AG04449 (cell line): ENCODE measurements around the gene VRK2.
"Not testable (repeated sequence)": the region's sequence is repeated elsewhere in the genome, so short reads cannot be mapped to it uniquely, and the experiment has no call there.

Source experiments
- CTCF ChIA-PET: fragments of 350-600 bp; formaldehyde crosslinking; extraction: SDS; loops from one replicate; lab custom pipeline; 2021; ENCODE audit warnings: antibody characterized with exemption; lab: Yijun Ruan, JAX
- POLR2A ChIA-PET: fragments of 400-600, 350-600 bp; formaldehyde crosslinking; extraction: SDS; loops from one replicate; lab custom pipeline; 2020; ENCODE audit warnings: antibody characterized with exemption, inconsistent platforms; lab: Yijun Ruan, JAX
- DNase-seq: peaks from one replicate; pipeline ENCODE4 v3.0.0-alpha.2; 2010; ENCODE audit warnings: low read depth, low spot score
- H3K4me3 ChIP-seq: 2 replicates; pipeline ENCODE4 v1.5.1; 2011; ENCODE audit warnings: low read depth, mild to moderate bottlenecking, control low read depth, low read length
- TF ChIP-seq, protein P1 (sequence below): IDR thresholded peaks from one replicate; pipeline ENCODE4 v1.5.1; 2011; ENCODE audit warnings: mild to moderate bottlenecking, moderate library complexity, low read length, control low read depth, inconsistent platforms; ENCODE audit not compliant: insufficient read depth; ENCODE audit errors: missing control alignments

VRK2 gene

DNA sequence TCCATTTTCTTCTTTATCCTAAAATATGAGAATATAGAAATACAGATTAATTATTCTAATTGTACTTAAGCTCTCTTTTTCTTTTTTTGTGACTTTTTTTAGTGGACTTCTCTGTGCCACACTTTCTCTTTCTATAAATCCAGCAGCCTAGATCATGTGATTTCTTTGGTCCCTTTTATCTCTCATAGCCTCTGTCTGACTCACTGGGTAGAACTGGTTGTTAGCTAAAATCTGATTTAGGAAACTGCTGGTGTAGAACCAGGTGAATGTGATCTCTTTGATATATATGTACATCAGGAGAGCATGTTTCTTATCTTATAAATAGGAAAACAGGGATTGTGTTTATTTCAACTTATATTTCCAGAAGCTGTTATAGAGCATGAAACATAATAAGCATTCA is 54.9 kb downstream of the VRK2 start:
- TF ChIP-seq, protein P1, sequence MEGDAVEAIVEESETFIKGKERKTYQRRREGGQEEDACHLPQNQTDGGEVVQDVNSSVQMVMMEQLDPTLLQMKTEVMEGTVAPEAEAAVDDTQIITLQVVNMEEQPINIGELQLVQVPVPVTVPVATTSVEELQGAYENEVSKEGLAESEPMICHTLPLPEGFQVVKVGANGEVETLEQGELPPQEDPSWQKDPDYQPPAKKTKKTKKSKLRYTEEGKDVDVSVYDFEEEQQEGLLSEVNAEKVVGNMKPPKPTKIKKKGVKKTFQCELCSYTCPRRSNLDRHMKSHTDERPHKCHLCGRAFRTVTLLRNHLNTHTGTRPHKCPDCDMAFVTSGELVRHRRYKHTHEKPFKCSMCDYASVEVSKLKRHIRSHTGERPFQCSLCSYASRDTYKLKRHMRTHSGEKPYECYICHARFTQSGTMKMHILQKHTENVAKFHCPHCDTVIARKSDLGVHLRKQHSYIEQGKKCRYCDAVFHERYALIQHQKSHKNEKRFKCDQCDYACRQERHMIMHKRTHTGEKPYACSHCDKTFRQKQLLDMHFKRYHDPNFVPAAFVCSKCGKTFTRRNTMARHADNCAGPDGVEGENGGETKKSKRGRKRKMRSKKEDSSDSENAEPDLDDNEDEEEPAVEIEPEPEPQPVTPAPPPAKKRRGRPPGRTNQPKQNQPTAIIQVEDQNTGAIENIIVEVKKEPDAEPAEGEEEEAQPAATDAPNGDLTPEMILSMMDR: no peak
- no peak overlapping the region for H3K4me3 ChIP-seq
- no peak for DNase-seq
- ChIA-PET CTCF (interaction anchor here (0.6 kb wide), 1 partner anchor 30 kb away, joined by 3 read pairs; no protein-coding TSS in a partner anchor), POLR2A (no interaction called here)

DNA sequence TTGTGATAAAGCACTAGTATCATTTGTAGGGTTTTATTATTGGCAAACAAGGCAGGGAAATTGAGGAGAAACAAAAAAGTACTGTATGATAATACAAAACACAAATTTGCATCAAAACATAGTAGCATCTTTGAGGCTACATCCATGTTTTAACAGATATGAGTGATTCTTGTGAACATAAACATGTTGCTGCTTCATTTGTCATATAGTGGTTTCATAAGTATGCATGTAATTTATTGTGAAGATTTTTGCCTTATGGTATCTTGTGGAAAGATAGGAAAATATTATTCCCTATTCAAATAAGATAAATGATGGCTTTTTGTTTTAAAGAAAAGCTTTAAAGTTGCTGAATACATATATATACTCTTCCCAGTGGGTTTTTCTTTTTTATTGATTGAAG is 60.3 kb downstream of the VRK2 start:
- no peak overlapping the region for H3K4me3 ChIP-seq
- ChIA-PET CTCF (interaction anchor here (1.0 kb wide), 2 partner anchors 49 to 341 kb away, joined by 3 read pairs; no protein-coding TSS in a partner anchor), POLR2A (interaction anchor here (1.3 kb wide), 1 partner anchor 8 kb away, joined by 7 read pairs; no protein-coding TSS in a partner anchor)
- no peak for DNase-seq
- TF ChIP-seq, protein P1: no peak

DNA sequence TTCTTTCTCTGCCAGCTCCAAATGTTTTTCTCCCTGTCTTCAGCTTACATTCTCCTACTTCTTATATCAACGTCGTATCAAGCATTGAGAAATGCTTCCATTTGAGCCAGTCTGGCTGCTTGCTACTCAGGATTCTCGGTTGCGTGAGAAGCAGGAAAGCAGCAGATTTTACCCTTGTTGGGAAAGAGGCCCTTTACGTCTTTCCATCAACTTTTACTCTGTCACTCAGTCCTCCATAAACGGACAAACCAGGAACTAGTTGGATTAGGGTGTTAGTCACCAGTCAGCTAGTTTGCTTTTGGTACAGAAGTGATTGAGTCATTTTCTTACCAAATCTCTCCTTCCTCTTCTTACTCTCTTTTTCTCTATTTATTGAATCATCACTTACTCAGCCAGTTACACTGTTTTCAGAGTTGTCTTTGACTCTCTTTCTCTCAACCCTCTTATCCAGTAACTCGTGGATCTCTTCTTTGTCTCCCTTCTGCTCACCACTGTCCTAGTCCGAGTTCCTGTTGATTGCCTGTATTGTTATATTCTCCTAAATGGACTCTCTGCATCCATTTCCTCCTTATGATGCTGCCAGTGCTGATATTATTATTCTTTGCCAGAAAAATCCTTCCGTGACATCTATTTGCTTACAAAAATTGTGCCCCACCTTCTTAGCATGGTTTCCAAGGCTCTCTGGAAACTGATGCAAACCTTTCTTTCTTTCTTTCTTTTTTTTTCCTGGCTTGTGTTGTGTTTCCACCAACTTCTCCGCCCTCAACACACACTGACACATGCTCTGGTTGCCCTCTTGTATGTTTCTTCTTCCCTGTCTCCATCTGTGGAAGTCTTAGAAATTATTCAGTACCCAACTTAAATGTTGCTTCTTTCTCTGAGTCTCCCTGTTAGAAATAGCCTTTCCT is 61.5 kb downstream of the VRK2 start:
- DNase-seq: peak; percentile 82
- peak overlapping the region; percentile 18 for H3K4me3 ChIP-seq
- CTCF ChIA-PET: interaction anchor here (1.0 kb wide), 2 partner anchors 47 to 340 kb away, joined by 3 read pairs; no protein-coding TSS in a partner anchor
- TF ChIP-seq, protein P1: no peak
- POLR2A ChIA-PET: interaction anchor here (0.7 to 1.3 kb wide), 2 partner anchors 10 to 12 kb away, joined by 3 to 7 read pairs; no protein-coding TSS in a partner anchor

DNA sequence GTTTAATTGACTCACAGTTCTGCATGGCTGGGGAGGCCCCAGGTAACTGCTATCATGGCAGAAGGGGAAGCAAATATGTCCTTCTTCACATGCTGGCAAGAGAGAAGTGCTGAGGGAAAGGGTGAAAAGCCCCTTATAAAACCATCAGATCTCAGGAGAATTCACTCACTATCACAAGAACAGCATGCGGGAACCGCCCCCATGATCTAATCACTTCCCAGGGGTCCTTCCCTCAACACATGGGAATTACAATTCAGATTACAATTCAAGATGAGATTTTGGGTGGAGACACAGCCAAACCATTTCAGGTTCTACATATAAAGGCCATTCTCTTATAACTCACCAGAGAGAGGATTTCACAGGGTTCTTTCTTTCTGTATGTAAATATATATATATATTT is 62.9 kb downstream of the VRK2 start:
- TF ChIP-seq, protein P1: no peak
- ChIA-PET POLR2A (no interaction called here), CTCF (no interaction called here)

DNA sequence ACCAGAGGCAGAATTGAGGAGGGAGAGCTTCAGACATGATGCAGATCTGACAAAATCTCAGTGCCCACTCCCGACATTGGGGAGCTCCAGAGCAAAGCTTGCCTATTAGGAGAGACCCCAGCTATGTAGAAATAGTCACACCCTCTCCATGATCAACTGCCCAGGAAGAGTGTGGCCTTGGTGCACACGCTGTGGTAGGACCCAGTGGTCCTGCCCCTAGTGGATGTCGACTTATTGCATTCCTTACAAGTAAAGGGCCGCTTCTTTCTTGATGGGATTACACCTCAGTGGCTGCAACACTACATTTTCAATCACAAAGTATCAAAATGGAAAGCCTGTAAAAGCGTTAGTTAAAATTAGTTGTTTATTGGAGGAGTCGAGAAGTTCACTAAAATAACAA is 64.2 kb downstream of the VRK2 start:
- ChIA-PET CTCF (no interaction called here), POLR2A (no interaction called here)
- no peak overlapping the region for H3K4me3 ChIP-seq
- no peak for DNase-seq
- TF ChIP-seq, protein P1: no peak

More for the DNA sequence above, 62.9 kb downstream of the VRK2 start:
- DNase-seq: no peak
- no peak overlapping the region for H3K4me3 ChIP-seq

DNA sequence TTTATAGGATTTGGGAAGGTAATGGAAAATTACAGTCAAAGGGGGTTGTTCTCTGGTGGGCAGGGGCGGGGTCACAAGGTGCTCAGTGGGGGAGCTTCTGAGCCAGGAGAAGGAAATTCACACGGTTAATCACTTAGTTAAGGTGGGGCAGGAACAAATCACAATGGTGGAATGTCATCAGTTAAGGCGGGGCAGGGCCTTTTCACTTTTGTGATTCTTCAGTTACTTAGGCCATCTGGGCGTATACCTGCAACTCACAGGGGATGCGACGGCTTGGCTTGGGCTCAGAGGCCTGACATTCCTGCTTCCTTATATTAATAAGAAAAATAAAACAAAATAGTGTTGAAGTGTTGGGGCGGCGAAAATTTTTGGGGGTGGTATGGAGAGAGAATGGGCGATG is 67.0 kb downstream of the VRK2 start:
- DNase-seq, CTCF ChIA-PET, POLR2A ChIA-PET, H3K4me3 ChIP-seq: not testable (repeated sequence)
